HG03175 (cell line): ENCODE data around the gene FRA10AC1.
A peak's percentile ranks its signal among the peaks of the same experiment; 100 is the strongest.

Experiments used
- ATAC-seq: cut with Tn5 transposase; IDR thresholded peaks from one replicate; pipeline ENCODE4 v1.9.1; 2021; ENCODE audit warnings: mild to moderate bottlenecking, moderate library complexity; ENCODE audit not compliant: unreplicated experiment

FRA10AC1 gene

GRCh38 chr10:93702210-93703001, at the start of gene FRA10AC1:
Gene FRA10AC1, minus strand, starts transcription at chr10:93702592. Its CDS starts 2,486 bp downstream, at chr10:93700106.
- ATAC-seq = peak; percentile 86

- no peak for ATAC-seq
Measured at GRCh38 chr10:93751832-93752231, 49.4 kb upstream of the FRA10AC1 start.

DNA sequence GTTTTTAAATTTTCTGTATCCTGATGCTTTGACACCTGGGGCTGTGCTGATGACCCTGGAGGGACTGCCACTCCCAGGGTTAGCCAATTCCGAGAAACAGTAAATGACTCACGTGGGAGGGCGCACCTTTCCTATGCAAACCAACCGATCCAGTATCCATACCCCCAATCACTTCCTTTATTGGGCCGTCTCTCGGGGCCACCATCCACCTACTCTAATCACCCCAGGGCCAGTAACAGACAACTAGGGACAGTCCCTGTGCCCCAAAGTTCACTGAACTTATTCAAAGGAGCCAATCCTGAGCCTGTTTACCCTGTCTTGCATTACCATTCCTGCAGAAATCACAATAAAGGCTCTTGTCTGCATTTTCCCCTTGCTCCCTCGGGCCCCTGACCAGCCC, 48.7 kb upstream of the FRA10AC1 start:
- ATAC-seq = no peak

DNA sequence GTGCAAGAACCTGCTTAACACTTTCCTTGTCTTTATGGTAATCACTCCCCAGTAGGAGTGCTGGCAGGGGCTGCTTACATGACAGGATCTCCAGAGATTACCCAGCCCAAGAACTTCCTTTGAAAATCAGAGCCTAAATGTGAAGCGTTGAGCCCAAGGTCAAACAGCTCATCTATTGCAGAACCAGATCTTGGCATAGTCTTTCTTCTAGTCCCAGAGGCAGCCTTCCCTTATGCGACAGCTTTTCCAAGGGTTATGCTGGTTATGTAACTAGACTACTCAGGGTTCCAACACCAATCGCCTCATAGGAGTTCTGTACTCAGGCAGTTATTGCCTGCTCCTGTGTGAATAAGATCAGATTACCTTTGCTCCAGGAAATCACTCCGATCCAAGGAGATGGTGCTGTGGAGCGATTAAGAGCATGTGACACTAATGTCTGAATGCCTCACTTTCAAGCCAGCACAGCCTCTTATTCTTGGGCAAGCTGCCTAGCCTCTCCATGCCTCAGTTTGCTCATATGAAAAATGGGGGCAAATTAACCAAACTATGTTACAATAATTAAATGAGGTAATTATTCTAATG, 46.9 kb upstream of the FRA10AC1 start:
- ATAC-seq = no peak

- no peak for ATAC-seq
Measured at GRCh38 chr10:93746844-93747284, 44.5 kb upstream of the FRA10AC1 start.

DNA sequence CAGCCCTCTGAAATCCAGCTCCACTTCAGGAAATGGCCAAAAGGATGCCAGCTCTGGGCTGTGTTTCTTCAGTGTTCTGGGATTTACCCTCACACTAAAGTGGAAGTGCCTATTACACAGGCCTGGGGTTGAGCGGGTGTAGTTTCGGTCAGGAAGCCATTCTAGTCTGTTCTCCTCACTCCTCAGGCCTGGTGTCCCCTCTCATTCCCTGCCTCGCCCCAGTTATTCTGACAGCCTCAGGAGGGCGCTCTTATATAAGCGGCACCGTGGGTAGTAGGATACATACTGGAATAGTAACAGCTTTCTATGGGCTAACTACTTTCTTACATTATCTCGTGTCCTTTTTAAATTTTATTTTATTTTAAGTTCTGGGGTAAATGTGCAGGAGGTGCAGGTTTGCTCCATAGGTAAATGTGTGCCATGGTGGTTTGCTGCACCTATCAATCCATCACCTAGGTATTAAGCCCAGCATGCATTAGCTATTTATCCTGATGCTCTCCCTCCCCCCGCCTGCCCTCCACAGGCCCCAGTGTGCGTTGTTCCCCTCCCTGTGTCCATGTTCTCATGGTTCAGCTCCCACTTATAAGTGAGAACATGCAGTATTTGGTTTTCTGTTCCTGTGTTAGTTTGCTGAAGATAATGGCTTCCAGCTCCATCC, 43.1 kb upstream of the FRA10AC1 start:
- no peak for ATAC-seq

DNA sequence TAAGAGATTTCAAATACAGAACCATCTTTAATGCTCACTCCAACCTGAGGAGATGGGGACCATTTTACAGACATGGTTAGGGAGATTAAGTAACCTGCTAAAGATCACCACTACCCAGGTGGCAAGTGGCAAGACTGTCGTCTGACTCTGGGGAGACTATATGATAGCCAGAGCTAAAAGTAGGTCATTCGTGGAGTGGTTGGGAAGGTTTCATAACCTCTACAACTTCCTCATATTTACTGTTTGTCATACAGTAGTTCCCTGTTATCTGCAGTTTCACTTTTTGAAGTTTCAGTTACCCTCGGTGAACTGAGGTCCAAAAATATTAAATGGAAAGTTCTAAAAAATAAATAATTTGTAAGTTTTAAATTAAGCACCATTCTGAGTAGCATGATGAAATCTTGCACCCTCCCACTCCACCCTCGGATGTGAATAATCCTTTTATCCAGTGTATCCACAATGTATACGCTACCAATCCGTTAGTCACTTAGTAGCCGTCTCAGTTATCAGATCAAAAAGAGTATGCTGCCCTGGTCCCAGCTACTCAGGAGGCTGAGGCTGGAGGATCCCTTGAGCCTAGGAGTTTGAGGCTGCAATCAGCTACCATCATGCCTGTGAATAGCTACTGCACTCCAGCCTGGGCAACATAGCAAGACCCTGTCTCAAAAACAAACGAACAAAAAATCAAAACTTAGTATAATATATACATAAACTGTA, 40.4 kb upstream of the FRA10AC1 start:
- ATAC-seq = peak; percentile 78

DNA sequence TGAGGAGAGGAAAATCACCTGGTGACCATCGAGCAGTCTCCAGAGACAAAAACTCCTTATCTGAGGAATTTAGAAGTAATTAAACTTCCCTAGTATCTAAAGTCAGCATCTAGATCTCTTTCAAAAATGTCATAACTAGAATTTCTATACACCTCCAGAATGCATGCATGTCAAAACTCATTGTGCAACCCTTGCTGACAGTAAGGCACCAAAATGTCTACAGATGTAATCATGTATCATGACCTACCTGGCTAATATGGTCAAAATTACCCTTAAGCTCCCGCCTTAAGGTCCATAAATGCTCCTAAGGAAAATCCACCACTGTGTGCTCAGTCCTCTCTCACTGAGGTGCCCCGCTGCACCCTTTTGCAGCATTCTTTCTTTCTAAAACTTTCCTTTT, 39.0 kb upstream of the FRA10AC1 start:
- ATAC-seq = no peak

DNA sequence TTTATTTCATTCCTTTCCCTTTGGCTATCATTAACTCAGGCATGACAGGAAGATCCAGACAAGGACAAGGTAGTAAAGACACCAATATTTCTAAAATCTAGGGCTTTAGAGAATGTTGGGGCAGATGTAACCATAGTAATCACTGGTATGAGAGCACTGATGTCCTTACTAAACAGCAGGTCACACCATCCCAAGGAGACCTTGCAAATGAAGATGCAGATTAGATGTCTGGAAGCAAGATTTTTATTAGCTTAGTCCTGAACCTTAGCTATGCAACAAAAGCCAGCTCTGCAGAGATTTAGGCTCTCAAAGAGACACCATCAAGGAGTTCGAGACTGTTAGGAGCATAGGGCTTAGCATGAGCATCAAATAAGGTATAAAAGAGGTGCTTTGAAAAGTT, 23.6 kb upstream of the FRA10AC1 start:
- no peak for ATAC-seq

- ATAC-seq = no peak
Measured at GRCh38 chr10:93723153-93723552, 20.8 kb upstream of the FRA10AC1 start.

- no peak for ATAC-seq
Measured at GRCh38 chr10:93722550-93722949, 20.2 kb upstream of the FRA10AC1 start.

DNA sequence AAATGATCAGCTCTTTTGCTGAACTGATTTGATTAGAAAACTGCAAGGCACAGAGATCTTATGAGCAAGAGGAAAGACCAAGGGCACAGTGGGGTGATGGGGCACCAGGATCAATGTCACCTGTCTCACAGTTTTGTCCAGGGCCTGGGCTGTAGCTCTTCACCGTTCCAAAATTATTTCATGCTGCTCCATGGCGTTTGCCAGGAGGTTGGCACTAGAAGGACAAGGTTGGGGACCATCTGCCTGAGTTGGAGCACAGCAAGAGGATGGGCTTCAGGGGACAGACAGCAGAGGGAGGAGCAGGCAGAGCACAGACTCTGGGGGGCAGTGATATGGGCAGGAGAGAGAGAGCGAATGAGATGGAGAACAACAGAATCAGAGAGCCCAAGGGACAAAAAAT, 17.5 kb upstream of the FRA10AC1 start:
- ATAC-seq = no peak

GRCh38 chr10:93718937-93719725, 16.7 kb upstream of the FRA10AC1 start:
- ATAC-seq = peak; percentile 52

GRCh38 chr10:93716766-93717165, 14.4 kb upstream of the FRA10AC1 start:
- no peak for ATAC-seq

DNA sequence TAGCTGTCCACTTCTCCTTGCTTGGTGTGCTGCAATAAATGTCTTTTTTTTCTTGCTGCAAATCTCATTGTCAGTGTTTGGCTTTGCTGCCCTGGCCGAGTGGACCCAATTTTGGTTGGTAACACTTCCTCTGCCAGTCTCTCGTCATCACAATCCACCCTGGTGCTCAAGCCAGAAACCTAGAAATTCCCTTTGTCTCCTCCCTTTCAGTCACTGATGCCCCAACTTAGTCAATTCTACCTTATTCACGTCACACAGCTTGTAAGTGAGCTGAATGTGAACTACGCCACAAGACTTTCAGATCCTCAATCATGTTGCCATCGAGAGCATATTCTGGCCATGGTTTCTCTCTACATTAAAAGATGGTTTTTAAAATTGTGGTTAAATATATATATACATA, 13.0 kb upstream of the FRA10AC1 start:
- ATAC-seq = peak; percentile 92

DNA sequence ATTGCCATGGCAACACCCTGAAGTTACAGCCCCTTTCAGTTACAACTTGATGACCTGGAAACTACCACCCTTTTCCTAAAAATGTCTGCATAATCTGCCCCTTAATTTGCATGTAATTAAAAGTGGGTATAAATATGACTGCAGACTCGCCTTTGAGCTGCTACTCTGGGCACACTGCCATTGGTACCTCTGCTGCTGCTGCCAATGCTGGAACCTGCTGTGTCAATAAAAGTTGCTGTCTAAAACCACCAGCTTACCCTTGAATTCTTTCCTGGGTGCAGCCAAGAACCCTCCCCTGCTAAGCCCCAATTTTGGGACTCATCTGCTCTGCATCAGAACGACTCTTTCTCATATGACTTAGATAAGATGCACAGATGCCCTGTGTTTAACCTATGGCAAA, 10.2 kb upstream of the FRA10AC1 start:
- no peak for ATAC-seq

DNA sequence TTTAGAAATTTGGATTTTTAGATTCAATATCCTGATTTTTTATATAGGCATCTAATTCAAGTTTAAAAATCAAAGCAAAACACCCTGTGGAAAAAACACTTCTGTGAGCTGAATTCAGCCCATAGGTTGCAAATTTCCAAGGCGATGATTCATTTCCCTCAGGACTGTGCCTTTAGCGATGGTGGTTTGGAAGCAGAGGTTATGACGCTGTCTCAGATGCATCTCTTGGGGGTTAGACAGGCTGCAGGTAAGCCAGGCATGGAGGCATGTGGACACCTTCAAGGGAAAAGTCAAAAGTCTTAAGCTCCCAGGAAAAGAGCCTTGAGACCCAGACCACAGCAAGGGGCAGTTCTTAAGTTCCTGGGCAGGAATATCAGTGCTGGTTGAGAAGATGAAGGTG, 9.5 kb upstream of the FRA10AC1 start:
- no peak for ATAC-seq

DNA sequence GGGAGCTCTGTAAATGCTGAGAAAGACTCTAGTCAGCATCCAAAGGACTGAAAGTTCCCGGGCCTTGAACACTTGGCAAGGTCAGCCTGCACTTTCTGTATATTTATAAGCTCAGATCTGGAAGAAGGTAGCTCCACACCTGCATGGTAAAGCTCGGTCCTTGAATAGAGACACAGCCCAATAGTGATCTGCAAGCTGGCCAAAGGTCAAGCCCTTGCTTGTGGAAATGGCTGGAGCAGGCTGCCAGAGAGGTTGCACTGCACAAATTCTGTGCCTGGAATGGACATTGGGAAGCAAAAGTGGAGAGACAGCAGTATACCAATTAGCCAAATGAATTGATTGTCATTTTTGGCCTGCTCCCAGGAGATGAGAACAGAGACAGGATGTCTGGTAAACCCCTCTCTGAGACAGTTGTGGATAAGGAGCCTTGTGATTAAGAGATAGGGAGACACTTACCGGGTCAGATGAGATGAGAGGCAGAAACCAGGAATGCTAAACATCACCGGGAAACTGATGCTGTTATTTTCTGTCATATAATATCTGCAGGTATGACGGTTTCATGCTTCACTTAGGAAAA, 8.0 kb upstream of the FRA10AC1 start:
- no peak for ATAC-seq

DNA sequence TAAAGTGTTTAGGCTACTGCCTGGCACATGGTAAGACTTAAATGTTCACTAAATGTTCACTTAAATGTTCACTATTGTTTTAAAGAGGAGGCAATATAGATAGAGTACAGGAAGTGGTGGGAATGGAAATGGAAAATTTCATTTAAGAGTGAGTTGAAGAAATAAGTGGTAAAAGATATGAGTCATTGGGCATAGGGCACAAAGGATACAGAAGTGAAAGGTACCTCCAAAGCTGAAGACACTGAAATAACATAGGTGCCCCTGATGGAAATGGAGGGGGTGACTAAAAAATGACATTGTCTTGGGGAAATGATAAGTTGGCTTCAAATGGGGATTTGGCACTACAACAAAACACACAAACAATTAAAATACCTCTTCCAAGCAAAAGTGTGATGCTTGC, 5.2 kb upstream of the FRA10AC1 start:
- ATAC-seq = no peak

DNA sequence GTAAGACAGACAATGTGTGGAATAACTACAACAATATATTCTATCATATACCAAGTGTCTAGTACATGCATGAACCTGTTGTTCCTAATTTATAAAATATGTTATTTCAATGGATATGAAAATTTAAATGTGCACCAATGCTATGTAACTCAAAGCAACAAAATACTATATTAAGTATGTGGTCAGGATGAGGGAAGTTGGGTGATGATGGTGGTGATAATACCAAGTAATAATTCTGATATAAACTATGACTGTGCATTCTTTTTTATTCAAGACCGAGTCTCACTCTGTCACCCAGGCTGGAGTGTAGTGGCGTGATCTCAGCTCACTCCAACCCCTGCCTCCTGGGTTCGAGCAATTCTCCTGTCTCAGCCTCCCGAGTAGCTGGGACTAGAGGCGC, 2.1 kb upstream of the FRA10AC1 start:
- no peak for ATAC-seq
